ENCODE measurements around the gene ATP2B2. TPM values are rescaled to one million over a fixed set of nuclear protein-coding genes. Genes with fewer than 3 reads are reported as not detected.

The ATP2B2 gene
- total RNA-seq, 2 experiments from 2014 or later: 0.06 TPM; not detected in 1

GRCh38 chr3:10345911-10346310, 159.5 kb downstream of the ATP2B2 start:
- no peaks in the 10 kb centered on the region for H3K9me3 ChIP-seq (ENCODE audit: low read length)
- no peaks in the 10 kb centered on the region for H3K79me2 ChIP-seq (ENCODE audit: insufficient read depth, low read depth, low read length)
- no TSS peak for BruUV-seq (replicated peaks)
- no peak overlapping the region for H3K4me3 ChIP-seq (ENCODE audit: low read depth, low read length, poor library complexity, severe bottlenecking)
- H2AFZ ChIP-seq (ENCODE audit: low read length): no peak overlapping the region
- intact Hi-C loops (cut with micrococcal nuclease; ENCODE audit: unreplicated experiment): loop anchor here (2.0 kb wide), 2 partner anchors 45 to 177 kb away; no protein-coding TSS in a partner anchor
- no peak for DNase-seq (ENCODE audit: low spot score)
- no peaks in the 10 kb centered on the region for H3K36me3 ChIP-seq (ENCODE audit: insufficient read depth, low read length)
- H3K27ac ChIP-seq (ENCODE audit: low read depth, low read length, poor library complexity, severe bottlenecking): no peak overlapping the region
- CTCF ChIA-PET (ENCODE audit: unreplicated experiment): no interaction called here
- H3K4me1 ChIP-seq (ENCODE audit: insufficient read depth, low read length, poor library complexity, severe bottlenecking): peaks cover 20% of the 10 kb centered on the region
- H3K4me2 ChIP-seq (ENCODE audit: low read length): no peak overlapping the region
- H3K9me2 ChIP-seq (ENCODE audit: insufficient read depth, low read length): no peaks in the 10 kb centered on the region
- TF ChIP-seq CTCF (conservative IDR thresholded peaks at IDR 0.05; ENCODE audit: low read length): no peak
- no peak for TF ChIP-seq EZH2phosphoT487 (IDR thresholded peaks at IDR 0.05; ENCODE audit: borderline replicate concordance, low read depth, low read length)
- no peaks in the 10 kb centered on the region for H4K20me1 ChIP-seq (ENCODE audit: insufficient read depth, low read length)
- POLR2A ChIA-PET: no interaction called here

GRCh38 chr3:10344944-10345575, 160.3 kb downstream of the ATP2B2 start:
- no peak overlapping the region for H3K27ac ChIP-seq (ENCODE audit: low read depth, low read length, poor library complexity, severe bottlenecking)
- no peak for TF ChIP-seq CTCF (conservative IDR thresholded peaks at IDR 0.05; ENCODE audit: low read length)
- TF ChIP-seq EZH2phosphoT487 (IDR thresholded peaks at IDR 0.05; ENCODE audit: borderline replicate concordance, low read depth, low read length): no peak
- H3K4me1 ChIP-seq (ENCODE audit: insufficient read depth, low read length, poor library complexity, severe bottlenecking): peaks cover 14% of the 10 kb centered on the region
- peak overlapping the region; percentile 0; the same call in 1 of the 2 replicates for H3K4me2 ChIP-seq (ENCODE audit: low read length)
- DNase-seq (ENCODE audit: low spot score): no peak
- no peak overlapping the region; the same call in 1 of the 2 replicates for H2AFZ ChIP-seq (ENCODE audit: low read length)
- H3K4me3 ChIP-seq (ENCODE audit: low read depth, low read length, poor library complexity, severe bottlenecking): no peak overlapping the region
- ChIA-PET CTCF (ENCODE audit: unreplicated experiment) (interaction anchor here (1.3 kb wide), 1 partner anchor 394 kb away, joined by 6 read pairs; no protein-coding TSS in a partner anchor), POLR2A (no interaction called here)
- H3K36me3 ChIP-seq (ENCODE audit: insufficient read depth, low read length): no peaks in the 10 kb centered on the region
- no peaks in the 10 kb centered on the region for H4K20me1 ChIP-seq (ENCODE audit: insufficient read depth, low read length)
- BruUV-seq (replicated peaks): no TSS peak
- H3K79me2 ChIP-seq (ENCODE audit: insufficient read depth, low read depth, low read length): no peaks in the 10 kb centered on the region
- no peaks in the 10 kb centered on the region for H3K9me3 ChIP-seq (ENCODE audit: low read length)
- intact Hi-C loops (cut with micrococcal nuclease; ENCODE audit: unreplicated experiment): loop anchor here (1.0 to 2.0 kb wide), 3 partner anchors 46 to 394 kb away; no protein-coding TSS in a partner anchor
- no peaks in the 10 kb centered on the region for H3K9me2 ChIP-seq (ENCODE audit: insufficient read depth, low read length)
